HCT116 (cell line): Measurements from ENCODE around the gene MED14. TPM values are rescaled to one million over a fixed set of nuclear protein-coding genes. Genes with fewer than 3 reads are reported as not detected.
A peak's percentile ranks its signal among the peaks of the same experiment; 100 is the strongest.

ENCODE experiments used
- ATAC-seq: fragments of 200-7000 bp; cut with Tn5 transposase; 2 replicates; pipeline ENCODE4 v1.9.1; 2020; ENCODE audit warnings: mild to moderate bottlenecking, moderate library complexity
- BruUV-seq: library from RNA; stranded (reverse); fragments of 400-500 nt; replicated peaks from 2 replicates; lab custom pipeline; 2021; lab: Mats Ljungman, UMichigan
- CTCF ChIA-PET: fragments of 300-600 bp; sonication (Branson Sonifier 250); formaldehyde crosslinking; loops from one replicate; lab custom pipeline; 2021; ENCODE audit warnings: antibody characterized with exemption; lab: Charles Lee
- POLR2A ChIA-PET: fragments of 300-600, 350-600 bp; sonication (Branson Sonifier 250); formaldehyde crosslinking; loops from one replicate; lab custom pipeline; 2021; ENCODE audit warnings: antibody characterized with exemption; lab: Charles Lee
- RAD21 ChIA-PET, 2 experiments: fragments of 300-600 bp; sonication (Branson Sonifier 250); formaldehyde crosslinking; loops; one replicate each; lab custom pipeline; 2023; ENCODE audit warnings: low total read pairs in 2 of 2; ENCODE audit not compliant: uncharacterized antibody in 2 of 2, unreplicated experiment in 2 of 2, low non-redundant PET in 1 of 2; lab: Charles Lee
- DNase-seq: peaks from one replicate; pipeline ENCODE4 v3.0.0-alpha.2; 2010; ENCODE audit warnings: low read depth, low spot score
- H2AFZ ChIP-seq: fragments of 200-600 bp; shearing (Covaris generic), sonication (generic); 2 replicates; pipeline ENCODE4 v1.6.1; 2017; ENCODE audit warnings: low read depth, mixed run types, mixed read lengths, antibody characterized with exemption, low read length; ENCODE audit not compliant: poor library complexity, severe bottlenecking
- H3K27ac ChIP-seq: 2 replicates; pipeline ENCODE4 v1.5.1; 2012; ENCODE audit warnings: low read depth, low read length
- H3K27me3 ChIP-seq: fragments of 200-600 bp; sonication (generic); 2 replicates; pipeline ENCODE4 v1.6.1; 2016; ENCODE audit warnings: mixed run types, low read length, mixed read lengths; ENCODE audit not compliant: insufficient read depth
- H3K36me3 ChIP-seq, 2 experiments: fragments of 200-500 bp in 1 of 2; fragments of 200-600 bp in 1 of 2; sonication (Bioruptor generic) in 1 of 2; sonication (generic) in 1 of 2; 2 replicates each; pipeline versions ENCODE4 v1.5.1 to v1.6.1; 2014 to 2016; ENCODE audit warnings: low read length in 2 of 2, inconsistent platforms in 1 of 2, mixed read lengths in 1 of 2, mixed run types in 1 of 2; ENCODE audit not compliant: insufficient read depth in 2 of 2, control insufficient read depth in 1 of 2
- H3K4me1 ChIP-seq, 2 experiments: fragments of 200-600 bp in 1 of 2; sonication (generic) in 1 of 2; 2 replicates each; pipeline versions ENCODE4 v1.5.1 to v1.6.1; 2012 to 2017; ENCODE audit warnings: low read length in 2 of 2, inconsistent platforms in 1 of 2, mild to moderate bottlenecking in 1 of 2, mixed read lengths in 1 of 2, mixed run types in 1 of 2, moderate library complexity in 1 of 2; ENCODE audit not compliant: insufficient read depth in 2 of 2, control insufficient read depth in 1 of 2
- H3K4me2 ChIP-seq: fragments of 200-600 bp; sonication (generic); 2 replicates; pipeline ENCODE4 v1.6.1; 2017; ENCODE audit warnings: mixed run types, low read length, mixed read lengths
- H3K4me3 ChIP-seq, 2 experiments: fragments of 200-600 bp in 1 of 2; sonication (generic) in 1 of 2; replicated peaks in 1 of 2; 2 replicates each; pipeline ENCODE4 v1.5.1; 2011 to 2016; ENCODE audit warnings: low read length in 2 of 2, control low read depth in 1 of 2, low read depth in 1 of 2, mild to moderate bottlenecking in 1 of 2, mixed read lengths in 1 of 2, mixed run types in 1 of 2
- H3K79me2 ChIP-seq: fragments of 200-600 bp; sonication (generic); 2 replicates; pipeline ENCODE4 v1.6.1; 2017; ENCODE audit warnings: mild to moderate bottlenecking, mixed run types, low read length, moderate library complexity, mixed read lengths; ENCODE audit not compliant: insufficient read depth
- H3K9ac ChIP-seq: fragments of 200-600 bp; sonication (generic); 2 replicates; pipeline ENCODE4 v1.6.1; 2016; ENCODE audit warnings: low read length, mixed read lengths
- H3K9me2 ChIP-seq: fragments of 200-600 bp; sonication (generic), shearing (Covaris generic); 2 replicates; pipeline ENCODE4 v1.6.1; 2017; ENCODE audit warnings: mixed run types, mild to moderate bottlenecking, moderate library complexity; ENCODE audit not compliant: insufficient read depth
- H3K9me3 ChIP-seq, 2 experiments: fragments of 200-500 bp in 1 of 2; fragments of 200-600 bp in 1 of 2; sonication (Bioruptor generic) in 1 of 2; sonication (generic) in 1 of 2; 2 replicates each; pipeline ENCODE4 v1.6.1; 2014 to 2017; ENCODE audit warnings: low read length in 2 of 2, mixed read lengths in 2 of 2, inconsistent platforms in 1 of 2, low read depth in 1 of 2, mild to moderate bottlenecking in 1 of 2, mixed run types in 1 of 2, moderate library complexity in 1 of 2; ENCODE audit not compliant: control insufficient read depth in 1 of 2, insufficient read depth in 1 of 2
- H4K20me1 ChIP-seq: fragments of 200-600 bp; sonication (generic), shearing (Covaris generic); 2 replicates; pipeline ENCODE4 v1.6.1; 2017; ENCODE audit warnings: mixed run types, mild to moderate bottlenecking, moderate library complexity; ENCODE audit not compliant: insufficient read depth
- ATF3 ChIP-seq: IDR thresholded peaks from 2 replicates; pipeline ENCODE4 v1.6.1; 2012
- CBX3 ChIP-seq: IDR thresholded peaks from 2 replicates; pipeline ENCODE4 v1.6.1; 2012; ENCODE audit warnings: low read depth
- CEBPB ChIP-seq: IDR thresholded peaks from 2 replicates; pipeline ENCODE4 v1.6.1; 2012; ENCODE audit warnings: low read depth
- FOSL1 ChIP-seq: IDR thresholded peaks from 2 replicates; pipeline ENCODE4 v1.6.1; 2012; ENCODE audit warnings: low read depth
- POLR2A ChIP-seq: IDR thresholded peaks from 2 replicates; pipeline ENCODE4 v1.7.0; 2011; ENCODE audit warnings: borderline replicate concordance; ENCODE audit not compliant: insufficient read depth, insufficient read length; ENCODE audit errors: extremely low read depth
- intact Hi-C: fragments of 100-400 bp; cut with micrococcal nuclease; formaldehyde crosslinking; loops from 2 replicates; pipeline ENCODE4 v1.10.0; 2022
- total RNA-seq: library from RNA; stranded (reverse); gene quantifications from one replicate; pipeline ENCODE4 v1.2.1, GENCODE V29; 2021; ENCODE audit not compliant: unreplicated experiment
- TF ChIP-seq, protein P1 (sequence below): IDR thresholded peaks from 2 replicates; pipeline ENCODE4 v1.6.1; 2012

The MED14 gene
- total RNA-seq, 1 experiment from 2014 or later, result 51.8 TPM

- Histone ChIP-seq H2AFZ (peak overlapping the region; percentile 16), H4K20me1 (no peaks in the 10 kb centered on the region), H3K36me3 (no peaks in the 10 kb centered on the region), H3K9me2 (no peaks in the 10 kb centered on the region), H3K4me3 (peak overlapping the region; percentile 68 to 72), H3K9ac (peak overlapping the region; percentile 71)
- ATAC-seq, result no peak
- TF ChIP-seq CEBPB (no peak), CBX3 (0 out of 2 replicates have a peak, but pooled peaks have one; percentile 2)
- TF ChIP-seq, all 23 proteins: peak for 1
- DNase-seq, result no peak
- ChIA-PET RAD21 (no interaction called here), CTCF (no interaction called here), POLR2A (no interaction called here)
- intact Hi-C loops, result no loop called here
- Histone ChIP-seq H3K9me3 (no peaks in the 10 kb centered on the region), H3K4me2 (peak overlapping the region; percentile 78), H3K27ac (peak overlapping the region; percentile 76), H3K79me2 (peaks cover 36% of the 10 kb centered on the region), H3K27me3 (no peaks in the 10 kb centered on the region), H3K4me1 (peaks cover 0 to 13% of the 10 kb centered on the region in 2 experiments; a peak in 2 of 4 replicates)
- BruUV-seq, result TSS peak; percentile 98
Measured at GRCh38 chrX:40736170-40736505, 796 bp upstream of the MED14 start.

- peaks cover 46% of the 10 kb centered on the region for H3K79me2 ChIP-seq
- H4K20me1 ChIP-seq, result no peaks in the 10 kb centered on the region
- no peak overlapping the region for H2AFZ ChIP-seq
- H3K4me3 ChIP-seq, result peak overlapping the region; percentile 68 to 72
- intact Hi-C loops, result no loop called here
- no peak for TF ChIP-seq ATF3
- no peak for TF ChIP-seq POLR2A
- TF ChIP-seq CBX3, result no peak
- TF ChIP-seq, protein P1, sequence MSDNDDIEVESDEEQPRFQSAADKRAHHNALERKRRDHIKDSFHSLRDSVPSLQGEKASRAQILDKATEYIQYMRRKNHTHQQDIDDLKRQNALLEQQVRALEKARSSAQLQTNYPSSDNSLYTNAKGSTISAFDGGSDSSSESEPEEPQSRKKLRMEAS, result no peak
- TF ChIP-seq FOSL1, result no peak
- CTCF ChIA-PET, result no interaction called here
- H3K4me2 ChIP-seq, result peak overlapping the region; percentile 78
- no TSS peak for BruUV-seq
- RAD21 ChIA-PET, result no interaction called here
- ATAC-seq (no peak; the same call in 1 of the 2 replicates), DNase-seq (no peak)
- no peaks in the 10 kb centered on the region for H3K9me2 ChIP-seq
- peak overlapping the region; percentile 76 for H3K27ac ChIP-seq
- no peaks in the 10 kb centered on the region for H3K36me3 ChIP-seq
- POLR2A ChIA-PET, result no interaction called here
- H3K27me3 ChIP-seq, result no peaks in the 10 kb centered on the region
- peak overlapping the region; percentile 71 for H3K9ac ChIP-seq
- peaks cover 0 to 13% of the 10 kb centered on the region in 2 experiments; a peak in 2 of 4 replicates for H3K4me1 ChIP-seq
- H3K9me3 ChIP-seq, result no peaks in the 10 kb centered on the region
Measured at GRCh38 chrX:40734971-40735324, 394 bp downstream of the MED14 start.
